Psoas muscle (tissue), 8 donors: ENCODE measurements around the gene KNSTRN. TPM values are rescaled to one million over a fixed set of nuclear protein-coding genes. Genes with fewer than 3 reads are reported as not detected.

Experiments
- ATAC-seq, 4 donors: fragments of 200-7000 bp; cut with Tn5 transposase; one replicate each; pipeline ENCODE4 v1.9.1; 2020; ENCODE audit warnings: moderate library complexity in 3 of 4, mild to moderate bottlenecking in 2 of 4
- DNase-seq, 2 donors: peaks; one replicate each; pipeline ENCODE4 v3.0.0-alpha.2; 2020
- H3K27ac ChIP-seq: fragments of 200-600 bp; one replicate; pipeline ENCODE4 v1.8.0; 2022
- H3K27me3 ChIP-seq, 3 donors: fragments of 200-600 bp in 1 of 3; one replicate each; pipeline versions ENCODE4 v1.6.1 to v1.8.0; 2013 to 2022; ENCODE audit warnings: low read length in 2 of 3, mild to moderate bottlenecking in 2 of 3, moderate library complexity in 1 of 3; ENCODE audit not compliant: insufficient read depth in 3 of 3
- H3K36me3 ChIP-seq, 2 donors: fragments of 200-600 bp in 1 of 2; one replicate each; pipeline versions ENCODE4 v1.6.1 to v1.8.0; 2013 to 2022; ENCODE audit warnings: low read depth in 1 of 2, mild to moderate bottlenecking in 1 of 2, moderate library complexity in 1 of 2; ENCODE audit not compliant: insufficient read depth in 1 of 2
- H3K4me1 ChIP-seq: fragments of 200-600 bp; one replicate; pipeline ENCODE4 v1.8.0; 2022
- H3K4me3 ChIP-seq: fragments of 200-600 bp; one replicate; pipeline ENCODE4 v1.8.0; 2022; ENCODE audit warnings: mild to moderate bottlenecking
- H3K9me3 ChIP-seq: fragments of 200-600 bp; one replicate; pipeline ENCODE4 v1.8.0; 2022
- WGBS, 3 donors: extraction: QIAGEN DNeasy Blood & Tissue Kit; methylation state at CpG; one replicate each; pipeline versions ENCODE4 v1.1.6 to v1.1.7; 2013; 5-methylcytosine and 5-hydroxymethylcytosine counted together
- intact Hi-C, 2 donors: fragments of 100-400 bp; cut with DNase I; formaldehyde crosslinking; loops; one replicate each; pipeline versions ENCODE4 v1.11.0 to v1.14.2; 2022
- polyA plus RNA-seq, 3 donors: library from polyadenylated mRNA; stranded (reverse); fragments of 200-250 nt; gene quantifications; one replicate each; pipeline ENCODE4 v1.2.3, GENCODE V29; 2013
- total RNA-seq, 4 donors: library from RNA; stranded (reverse); fragmentation: NEBNext Ultra II Directional in 2 of 4; extraction: Animal tissue kit (Norgen Biotek cat#: 25700) in 2 of 4; gene quantifications; one replicate each; pipeline versions ENCODE4 v1.2.1 to v1.2.4, GENCODE V29; 2021 to 2023
- TF ChIP-seq, protein P1 (sequence below): fragments of 200-600 bp; IDR thresholded peaks from one replicate; pipeline ENCODE4 v1.8.0; 2022; ENCODE audit warnings: antibody characterized with exemption
- donor health status: healthy with polysubstance abuse.
- donor health status: DM: no; HTN: no; CAD: no; lungs with moderate emphysema.
- donor health status: Bipolar disorder and iron deficiency.
- donor health status: healthy.
- donor health status: DM: yes; HTN: yes; CAD: no.
- donor health status: DM: no; HTN: no; CAD: no.
- donor health status: DM: no; HTN: no; CAD: no.
- donor health status: DM: yes; HTN: yes; CAD: no.

The KNSTRN gene
- total and polyA plus RNA-seq, 7 donors, result 7.7 to 21.5 (median 14.5) TPM

DNA sequence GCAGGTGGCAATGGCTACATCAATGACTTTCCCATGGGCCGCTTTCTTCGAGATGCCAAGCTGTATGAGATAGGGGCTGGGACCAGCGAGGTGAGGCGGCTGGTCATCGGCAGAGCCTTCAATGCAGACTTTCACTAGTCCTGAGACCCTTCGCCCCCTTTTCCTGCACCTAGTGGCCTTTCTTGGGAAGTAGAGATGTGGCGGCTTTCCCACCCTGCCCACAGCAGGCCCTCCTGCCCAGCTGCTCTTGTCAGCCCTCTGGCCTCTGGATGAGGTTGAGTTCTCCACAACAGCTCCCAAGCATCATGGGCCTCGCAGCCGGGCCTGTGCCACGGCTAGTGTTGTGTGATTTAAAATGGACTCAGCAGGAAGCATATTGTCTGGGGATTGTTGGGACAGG lies 35.6 kb downstream of the KNSTRN start:
- Histone ChIP-seq H3K9me3 (no peaks in the 10 kb centered on the region), H3K4me3 (no peak overlapping the region), H3K27ac (no peak overlapping the region), H3K4me1 (peaks cover 20% of the 10 kb centered on the region), H3K36me3 (peaks cover 7 to 48% of the 10 kb centered on the region in 2 donors), H3K27me3 (no peaks in the 10 kb centered on the region)
- TF ChIP-seq, protein P1, sequence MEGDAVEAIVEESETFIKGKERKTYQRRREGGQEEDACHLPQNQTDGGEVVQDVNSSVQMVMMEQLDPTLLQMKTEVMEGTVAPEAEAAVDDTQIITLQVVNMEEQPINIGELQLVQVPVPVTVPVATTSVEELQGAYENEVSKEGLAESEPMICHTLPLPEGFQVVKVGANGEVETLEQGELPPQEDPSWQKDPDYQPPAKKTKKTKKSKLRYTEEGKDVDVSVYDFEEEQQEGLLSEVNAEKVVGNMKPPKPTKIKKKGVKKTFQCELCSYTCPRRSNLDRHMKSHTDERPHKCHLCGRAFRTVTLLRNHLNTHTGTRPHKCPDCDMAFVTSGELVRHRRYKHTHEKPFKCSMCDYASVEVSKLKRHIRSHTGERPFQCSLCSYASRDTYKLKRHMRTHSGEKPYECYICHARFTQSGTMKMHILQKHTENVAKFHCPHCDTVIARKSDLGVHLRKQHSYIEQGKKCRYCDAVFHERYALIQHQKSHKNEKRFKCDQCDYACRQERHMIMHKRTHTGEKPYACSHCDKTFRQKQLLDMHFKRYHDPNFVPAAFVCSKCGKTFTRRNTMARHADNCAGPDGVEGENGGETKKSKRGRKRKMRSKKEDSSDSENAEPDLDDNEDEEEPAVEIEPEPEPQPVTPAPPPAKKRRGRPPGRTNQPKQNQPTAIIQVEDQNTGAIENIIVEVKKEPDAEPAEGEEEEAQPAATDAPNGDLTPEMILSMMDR, result no peak
- no peak for ATAC-seq
- WGBS, 3 donors, result 86 to 91% (median 87%) methylated on average over 10 of the region's 10 CpGs
- intact Hi-C loops, result no loop called here
- DNase-seq, result no peak

DNA sequence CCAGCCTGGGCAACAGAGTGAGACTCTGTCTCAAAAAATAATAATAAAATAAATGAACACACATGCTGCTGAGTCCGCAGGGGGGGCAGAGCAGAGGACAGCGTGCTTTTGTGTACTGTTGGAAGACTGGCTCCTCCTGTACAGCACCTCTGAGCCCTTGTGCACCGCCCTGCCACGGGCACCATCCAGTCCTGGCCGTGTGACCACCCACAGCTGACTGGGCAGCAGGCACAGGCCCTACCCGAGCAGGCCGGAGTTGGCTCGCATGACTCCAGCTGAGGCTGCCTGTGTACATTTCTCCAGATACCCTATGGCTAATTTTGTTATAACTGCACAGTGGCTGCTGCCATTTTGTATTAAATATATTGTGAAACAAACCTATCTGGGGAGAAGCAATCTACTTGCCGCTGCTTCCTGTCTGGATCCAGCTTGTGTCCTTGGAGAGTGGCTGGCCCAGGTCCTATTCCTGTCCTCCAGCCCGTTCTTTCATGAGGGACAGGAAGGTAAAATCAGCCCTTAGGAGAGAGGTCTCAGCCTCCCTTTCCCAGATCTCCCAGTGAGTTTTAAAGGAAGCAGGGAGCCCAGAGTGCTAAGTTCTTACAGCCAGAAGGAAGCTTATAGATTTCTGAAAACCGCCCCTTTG lies 37.7 kb downstream of the KNSTRN start:
- intact Hi-C loops, result loop anchor here (5.0 kb wide), 5 partner anchors 53 to 208 kb away; partner anchors contain the start of genes CCDC9B (in 1 of the 2) and INAFM2 (in 1 of the 2)
- ATAC-seq, result peak; percentile 38 to 64 (median 60)
- peak overlapping the region; percentile 33 for H3K27ac ChIP-seq
- no peak for DNase-seq
- WGBS, 3 donors, result 40 to 46% (median 43%) methylated on average over 11 of the region's 11 CpGs
- peaks cover 4 to 27% of the 10 kb centered on the region in 2 donors for H3K36me3 ChIP-seq
- peaks cover 29% of the 10 kb centered on the region for H3K4me1 ChIP-seq
- H3K27me3 ChIP-seq, result no peaks in the 10 kb centered on the region
- TF ChIP-seq, protein P1, result no peak
- H3K4me3 ChIP-seq, result no peak overlapping the region
- no peaks in the 10 kb centered on the region for H3K9me3 ChIP-seq

DNA sequence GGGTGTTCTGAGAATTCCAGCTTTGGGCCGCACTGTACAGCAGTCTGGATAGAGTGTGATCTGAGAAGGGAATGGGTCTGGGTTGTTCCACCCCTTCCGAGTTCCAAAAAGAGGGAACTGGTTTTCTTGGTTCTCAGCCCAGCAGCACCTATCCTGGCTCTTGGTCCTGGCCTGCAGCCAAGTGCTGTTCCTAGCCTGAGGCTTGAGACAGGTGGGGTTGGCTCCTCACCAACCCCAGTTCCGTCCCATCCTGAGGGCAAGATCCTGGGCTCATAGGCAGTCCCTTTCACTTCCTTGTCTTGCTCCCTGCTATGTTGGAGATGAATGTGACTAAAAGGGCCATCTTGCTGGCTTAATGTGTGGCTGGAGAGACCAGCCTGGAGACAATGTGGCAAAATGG lies 38.3 kb downstream of the KNSTRN start:
- DNase-seq (no peak), ATAC-seq (peak in 3 of 4 donors; percentile 4 to 39 (median 29))
- 33 to 70% (median 34%) methylated on average over 3 of the region's 3 CpGs for WGBS, 3 donors
- Histone ChIP-seq H3K4me3 (no peak overlapping the region), H3K9me3 (no peaks in the 10 kb centered on the region), H3K27ac (peak overlapping the region; percentile 33), H3K36me3 (peaks cover 3 to 21% of the 10 kb centered on the region in 2 donors), H3K4me1 (peaks cover 29% of the 10 kb centered on the region), H3K27me3 (no peaks in the 10 kb centered on the region)
- TF ChIP-seq, protein P1, result no peak
- intact Hi-C loops, result loop anchor here (1.0 to 5.0 kb wide), 7 partner anchors 53 to 208 kb away; partner anchors contain the start of genes CCDC9B (in 1 of the 2) and INAFM2 (in 1 of the 2)

DNA sequence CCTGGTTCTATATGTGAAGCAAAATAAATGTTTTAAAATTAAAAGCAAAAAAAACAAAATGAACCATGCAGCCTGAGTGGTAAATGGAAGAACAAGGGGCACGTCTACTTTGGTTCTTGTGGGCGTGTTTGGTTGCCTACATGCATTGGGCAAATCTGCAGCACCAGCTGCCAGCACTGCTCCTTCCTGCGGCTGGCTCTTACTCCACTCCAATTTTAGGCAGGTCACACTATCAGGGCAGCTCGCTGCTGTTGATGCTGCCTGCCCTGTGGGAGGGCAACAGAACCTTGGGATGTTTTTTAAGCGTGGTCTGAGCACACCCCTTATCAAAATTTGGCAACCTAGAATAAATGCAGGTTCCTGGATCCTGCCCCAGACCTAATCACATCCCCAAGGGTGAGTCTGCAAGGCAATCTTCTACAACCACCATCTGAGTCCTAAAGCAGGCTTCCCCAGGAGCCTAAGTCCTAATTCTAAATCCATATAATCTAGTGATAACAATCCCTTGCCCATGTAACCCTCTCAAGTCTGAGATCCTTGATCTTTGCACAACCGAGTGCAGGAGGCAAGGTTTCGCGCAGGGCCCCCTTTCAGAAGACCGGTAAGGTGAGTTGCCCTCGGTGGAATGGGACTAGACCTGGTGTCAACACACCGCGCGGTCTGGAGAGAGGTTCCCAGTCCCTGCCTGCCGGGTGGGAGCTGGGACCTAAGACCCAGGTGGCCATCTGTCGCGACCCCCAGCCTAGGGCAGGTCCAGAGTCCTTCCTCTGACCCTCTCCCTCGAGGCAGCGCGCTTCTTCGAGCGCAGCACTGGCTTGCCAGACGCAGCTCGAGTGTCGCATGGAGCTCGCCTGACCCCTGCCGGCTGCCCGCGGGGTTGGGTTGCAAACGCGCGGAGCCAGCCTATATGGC lies 39.0 kb downstream of the KNSTRN start:
- peaks cover 29% of the 10 kb centered on the region for H3K4me1 ChIP-seq
- intact Hi-C loops, result loop anchor here (1.0 to 5.0 kb wide), 8 partner anchors 54 to 209 kb away; partner anchors contain the start of genes CCDC9B (in 1 of the 2) and INAFM2 (in 1 of the 2)
- peak; percentile 81 to 90 for DNase-seq
- TF ChIP-seq, protein P1, result peak; percentile 95
- no peaks in the 10 kb centered on the region for H3K9me3 ChIP-seq
- H3K4me3 ChIP-seq, result no peak overlapping the region
- 8 to 9% (median 9%) methylated on average over 31 of the region's 31 CpGs for WGBS, 3 donors
- H3K27me3 ChIP-seq, result no peaks in the 10 kb centered on the region
- H3K27ac ChIP-seq, result peak overlapping the region; percentile 33
- H3K36me3 ChIP-seq, result peaks cover 0 to 14% of the 10 kb centered on the region in 2 donors
- peak; percentile 90 to 95 (median 92) for ATAC-seq
